Right cardiac atrium (tissue), 5 donors: ENCODE data around the gene BANP. TPM values are rescaled to one million over a fixed set of nuclear protein-coding genes. Genes with fewer than 3 reads are reported as not detected.
"Not testable (repeated sequence)": the region's sequence is repeated elsewhere in the genome, so short reads cannot be mapped to it uniquely, and the experiment has no call there.

Experiments
- ATAC-seq, 2 donors: fragments of 200-7000 bp; cut with Tn5 transposase; one replicate each; pipeline versions ENCODE4 v1.8.0 to v1.9.1; 2020; ENCODE audit warnings: moderate library complexity in 2 of 2, mild to moderate bottlenecking in 1 of 2
- DNase-seq, 3 donors: peaks; one replicate each; pipeline ENCODE4 v3.0.0-alpha.2; 2020
- H3K27ac ChIP-seq: one replicate; pipeline ENCODE4 v1.5.1; 2013; ENCODE audit warnings: mild to moderate bottlenecking, low read length, control low read depth, moderate library complexity
- H3K27me3 ChIP-seq: one replicate; pipeline ENCODE4 v1.6.1; 2013; ENCODE audit not compliant: control insufficient read depth, insufficient read depth
- H3K4me1 ChIP-seq: one replicate; pipeline ENCODE4 v1.6.1; 2013; ENCODE audit warnings: low read length; ENCODE audit not compliant: control insufficient read depth, insufficient read depth
- H3K4me3 ChIP-seq: one replicate; pipeline ENCODE4 v1.5.1; 2013; ENCODE audit warnings: low read length, control low read depth
- H3K9me3 ChIP-seq: one replicate; pipeline ENCODE4 v1.6.1; 2013; ENCODE audit warnings: low read length; ENCODE audit not compliant: control insufficient read depth
- WGBS: extraction: QIAGEN DNeasy Blood & Tissue Kit; methylation state at CpG from one replicate; pipeline ENCODE4 v1.1.7; 2013; 5-methylcytosine and 5-hydroxymethylcytosine counted together
- intact Hi-C, 4 donors: fragments of 100-400 bp; cut with DNase I; formaldehyde crosslinking; loops; one replicate each; pipeline versions ENCODE4 v1.11.0 to v1.14.0; 2022 to 2023
- polyA plus RNA-seq: library from polyadenylated mRNA; stranded (reverse); fragments of 200-250 nt; gene quantifications from one replicate; pipeline ENCODE4 v1.2.3, GENCODE V29; 2013
- total RNA-seq, 4 donors: library from RNA; stranded (reverse); fragmentation: NEBNext Ultra II Directional; extraction: Animal tissue kit (Norgen Biotek cat#: 25700); gene quantifications; one replicate each; pipeline ENCODE4 v1.2.1, GENCODE V29; 2021
- donor health status: healthy with polysubstance abuse.
- donor health status: DM: no; HTN: yes; CAD: no.
- donor health status: DM: no; HTN: no; CAD: no.
- donor health status: DM: no; HTN: yes; CAD: no; lungs with severe emphysema.
- donor health status: DM: yes; HTN: yes; CAD: no.

The BANP gene
- total and polyA plus RNA-seq, 5 donors, result 9.0 to 18.1 (median 17.2) TPM

- no peaks in the 10 kb centered on the region for H3K27me3 ChIP-seq
- ATAC-seq, result no peak
- no peak overlapping the region for H3K27ac ChIP-seq
- H3K4me3 ChIP-seq, result no peak overlapping the region
- H3K9me3 ChIP-seq, result no peaks in the 10 kb centered on the region
- DNase-seq, result no peak
- intact Hi-C loops, result no loop called here
- H3K4me1 ChIP-seq, result no peaks in the 10 kb centered on the region
- WGBS, result 89% methylated on average over 3 of the region's 3 CpGs
Measured at GRCh38 chr16:87973717-87974116, 22.5 kb downstream of the BANP start.

GRCh38 chr16:87974178-87974577 is 22.9 kb downstream of the BANP start:
- Histone ChIP-seq H3K27me3 (no peaks in the 10 kb centered on the region), H3K27ac (no peak overlapping the region), H3K9me3 (no peaks in the 10 kb centered on the region), H3K4me1 (no peaks in the 10 kb centered on the region), H3K4me3 (no peak overlapping the region)
- DNase-seq, result no peak
- 86% methylated on average over 9 of the region's 9 CpGs for WGBS
- no peak for ATAC-seq
- intact Hi-C loops, result no loop called here

GRCh38 chr16:87976665-87977064 is 25.4 kb downstream of the BANP start:
- Histone ChIP-seq H3K27me3 (no peaks in the 10 kb centered on the region), H3K27ac (no peak overlapping the region), H3K4me3 (no peak overlapping the region), H3K4me1 (no peaks in the 10 kb centered on the region), H3K9me3 (no peaks in the 10 kb centered on the region)
- no peak for ATAC-seq
- no peak for DNase-seq
- intact Hi-C loops, result no loop called here
- WGBS, result 74% methylated on average over 3 of the region's 3 CpGs

GRCh38 chr16:87978127-87978526 is 26.9 kb downstream of the BANP start:
- no peak for DNase-seq
- Histone ChIP-seq H3K27me3 (no peaks in the 10 kb centered on the region), H3K27ac (no peak overlapping the region), H3K4me3 (no peak overlapping the region), H3K9me3 (no peaks in the 10 kb centered on the region), H3K4me1 (no peaks in the 10 kb centered on the region)
- WGBS, result 92% methylated on average over 5 of the region's 5 CpGs
- no peak for ATAC-seq
- intact Hi-C loops, result no loop called here

- DNase-seq (no peak), ATAC-seq (peak; percentile 36 to 42)
- intact Hi-C loops, result no loop called here
- no peak overlapping the region for H3K27ac ChIP-seq
- H3K9me3 ChIP-seq, result no peaks in the 10 kb centered on the region
- no peak overlapping the region for H3K4me3 ChIP-seq
- H3K27me3 ChIP-seq, result no peaks in the 10 kb centered on the region
- no peaks in the 10 kb centered on the region for H3K4me1 ChIP-seq
- 78% methylated on average over 8 of the region's 8 CpGs for WGBS
Measured at GRCh38 chr16:87979352-87979751, 28.1 kb downstream of the BANP start.

GRCh38 chr16:87979911-87980630 is 28.8 kb downstream of the BANP start:
- not testable (repeated sequence) for ATAC-seq, H3K4me1 ChIP-seq
- intact Hi-C loops, result loop anchor here in 2 of 4 donors (10.0 kb wide), 2 partner anchors 455 to 465 kb away; no protein-coding TSS in a partner anchor

GRCh38 chr16:87981376-87981775 is 30.1 kb downstream of the BANP start:
- 76% methylated on average over 4 of the region's 4 CpGs for WGBS
- not testable (repeated sequence) for H3K9me3 ChIP-seq, DNase-seq, H3K4me1 ChIP-seq, H3K27me3 ChIP-seq, ATAC-seq, H3K27ac ChIP-seq, H3K4me3 ChIP-seq
- intact Hi-C loops, result loop anchor here in 2 of 4 donors (10.0 kb wide), 2 partner anchors 453 to 463 kb away; no protein-coding TSS in a partner anchor

More at GRCh38 chr16:87979911-87980630, 28.8 kb downstream of the BANP start:
- not testable (repeated sequence) for H3K27me3 ChIP-seq, H3K27ac ChIP-seq, DNase-seq, H3K4me3 ChIP-seq, H3K9me3 ChIP-seq
- WGBS, result 67% methylated on average over 12 of the region's 12 CpGs

GRCh38 chr16:87982581-87983041 is 31.4 kb downstream of the BANP start:
- WGBS, result 76% methylated on average over 17 of the region's 17 CpGs
- no peak for ATAC-seq
- no peak overlapping the region for H3K27ac ChIP-seq
- no peak for DNase-seq
- intact Hi-C loops, result loop anchor here in 2 of 4 donors (10.0 kb wide), 2 partner anchors 452 to 462 kb away; no protein-coding TSS in a partner anchor
- no peaks in the 10 kb centered on the region for H3K27me3 ChIP-seq
- no peaks in the 10 kb centered on the region for H3K4me1 ChIP-seq
- H3K4me3 ChIP-seq, result no peak overlapping the region
- H3K9me3 ChIP-seq, result no peaks in the 10 kb centered on the region

GRCh38 chr16:87983072-87983736 is 32.0 kb downstream of the BANP start:
- intact Hi-C loops, result loop anchor here in 2 of 4 donors (10.0 kb wide), 2 partner anchors 452 to 462 kb away; no protein-coding TSS in a partner anchor
- H3K27me3 ChIP-seq, H3K4me3 ChIP-seq, H3K4me1 ChIP-seq, DNase-seq, H3K27ac ChIP-seq, H3K9me3 ChIP-seq: not testable (repeated sequence)
- 49% methylated on average over 20 of the region's 20 CpGs for WGBS
- peak; percentile 77 to 79 for ATAC-seq

- not testable (repeated sequence) for H3K4me1 ChIP-seq, ATAC-seq, H3K9me3 ChIP-seq, DNase-seq, H3K4me3 ChIP-seq, H3K27me3 ChIP-seq, H3K27ac ChIP-seq
- 48% methylated on average over 7 of the region's 7 CpGs for whole genome bisulfite sequencing
- intact Hi-C loops, result loop anchor here in 2 of 4 donors (10.0 kb wide), 2 partner anchors 451 to 461 kb away; no protein-coding TSS in a partner anchor
Measured at GRCh38 chr16:87983737-87984097, 32.5 kb downstream of the BANP start.

GRCh38 chr16:87984180-87984579 is 32.9 kb downstream of the BANP start:
- H3K9me3 ChIP-seq, H3K27me3 ChIP-seq, H3K4me3 ChIP-seq, DNase-seq, ATAC-seq, H3K4me1 ChIP-seq, H3K27ac ChIP-seq: not testable (repeated sequence)
- intact Hi-C loops, result loop anchor here in 2 of 4 donors (10.0 kb wide), 2 partner anchors 451 to 461 kb away; no protein-coding TSS in a partner anchor
- WGBS, result 85% methylated on average over 15 of the region's 15 CpGs
